Sigmoid colon (tissue), 3 donors: ENCODE data around the gene CDKN2AIPNL.

Experiments used
- CTCF ChIP-seq, 4 experiments: fragments of 450-650 bp in 3 of 4; fragments of 200-600 bp in 1 of 4; IDR thresholded peaks; one replicate each; pipeline ENCODE4 v1.5.1; 2016 to 2019; ENCODE audit warnings: antibody characterized with exemption in 4 of 4, mild to moderate bottlenecking in 3 of 4, moderate library complexity in 2 of 4
- POLR2A ChIP-seq, 2 donors: fragments of 450-650 bp; IDR thresholded peaks; one replicate each; pipeline ENCODE4 v1.6.1; 2016; ENCODE audit warnings: antibody characterized with exemption in 2 of 2, mild to moderate bottlenecking in 2 of 2, moderate library complexity in 2 of 2

GRCh38 chr5:134456825-134457224 is 45.1 kb upstream of the CDKN2AIPNL start:
- TF ChIP-seq CTCF (IDR thresholded peaks at IDR 0.05), result no peak
- TF ChIP-seq POLR2A (IDR thresholded peaks at IDR 0.05), result no peak
